ENCODE measurements around the gene SYT13. TPM values are rescaled to one million over a fixed set of nuclear protein-coding genes. Genes with fewer than 3 reads are reported as not detected.
"Not testable (repeated sequence)": the region's sequence is repeated elsewhere in the genome, so short reads cannot be mapped to it uniquely, and the experiment has no call there.

Gene SYT13
- total and polyA plus RNA-seq, 8 donors: 0.21 to 5.5 (median 4.4) TPM

GRCh38 chr11:45252877-45253276 is 33.3 kb downstream of the SYT13 start:
- no peak for TF ChIP-seq CTCF (IDR thresholded peaks at IDR 0.05)
- Histone ChIP-seq H3K36me3 (no peaks in the 10 kb centered on the region), H3K27ac (no peak overlapping the region), H3K27me3 (no peaks in the 10 kb centered on the region), H3K9me3 (no peaks in the 10 kb centered on the region), H3K4me3 (no peak overlapping the region), H3K4me1 (no peaks in the 10 kb centered on the region)
- DNase-seq (no peak), ATAC-seq (no peak)
- intact Hi-C loops (cut with DNase I): no loop called here

- ATAC-seq (peak; percentile 69), DNase-seq (peak in 2 of 4 donors; percentile 22 to 75)
- Histone ChIP-seq H3K4me1 (no peaks in the 10 kb centered on the region), H3K9me3 (no peaks in the 10 kb centered on the region), H3K27me3 (no peaks in the 10 kb centered on the region), H3K4me3 (no peak overlapping the region), H3K27ac (no peak overlapping the region), H3K36me3 (no peaks in the 10 kb centered on the region)
- TF ChIP-seq CTCF (IDR thresholded peaks at IDR 0.05): peak; percentile 26 to 53
- intact Hi-C loops (cut with DNase I): no loop called here
These were observed 33.8 kb downstream of the SYT13 start for GRCh38 chr11:45252134-45252856.

GRCh38 chr11:45250035-45250718 is 36.0 kb downstream of the SYT13 start:
- Histone ChIP-seq H3K4me1 (no peaks in the 10 kb centered on the region), H3K4me3 (no peak overlapping the region), H3K27ac (no peak overlapping the region), H3K9me3 (no peaks in the 10 kb centered on the region), H3K36me3 (no peaks in the 10 kb centered on the region), H3K27me3 (no peaks in the 10 kb centered on the region)
- ATAC-seq (no peak), DNase-seq (peak in 2 of 4 donors; percentile 33 to 40)
- intact Hi-C loops (cut with DNase I): no loop called here
- TF ChIP-seq CTCF (IDR thresholded peaks at IDR 0.05): no peak

- not testable (repeated sequence) for ATAC-seq
These were observed 36.8 kb downstream of the SYT13 start for GRCh38 chr11:45249372-45249771.

GRCh38 chr11:45248501-45249011 is 37.6 kb downstream of the SYT13 start:
- H3K27me3 ChIP-seq: no peaks in the 10 kb centered on the region
- DNase-seq: no peak
- no peaks in the 10 kb centered on the region for H3K4me1 ChIP-seq
- no peaks in the 10 kb centered on the region for H3K36me3 ChIP-seq
- no peaks in the 10 kb centered on the region for H3K9me3 ChIP-seq
- H3K4me3 ChIP-seq: no peak overlapping the region
- intact Hi-C loops (cut with DNase I): no loop called here
- TF ChIP-seq CTCF (IDR thresholded peaks at IDR 0.05): no peak
- ATAC-seq: no peak
- no peak overlapping the region for H3K27ac ChIP-seq

More at GRCh38 chr11:45249372-45249771, 36.8 kb downstream of the SYT13 start:
- H3K27me3 ChIP-seq; H3K36me3 ChIP-seq; DNase-seq; H3K4me3 ChIP-seq; H3K9me3 ChIP-seq; intact Hi-C loops (cut with DNase I); H3K4me1 ChIP-seq; H3K27ac ChIP-seq: not testable (repeated sequence)

Measured in left lung (tissue), 10 donors.